ENCODE data around the gene RNF44.

DNA sequence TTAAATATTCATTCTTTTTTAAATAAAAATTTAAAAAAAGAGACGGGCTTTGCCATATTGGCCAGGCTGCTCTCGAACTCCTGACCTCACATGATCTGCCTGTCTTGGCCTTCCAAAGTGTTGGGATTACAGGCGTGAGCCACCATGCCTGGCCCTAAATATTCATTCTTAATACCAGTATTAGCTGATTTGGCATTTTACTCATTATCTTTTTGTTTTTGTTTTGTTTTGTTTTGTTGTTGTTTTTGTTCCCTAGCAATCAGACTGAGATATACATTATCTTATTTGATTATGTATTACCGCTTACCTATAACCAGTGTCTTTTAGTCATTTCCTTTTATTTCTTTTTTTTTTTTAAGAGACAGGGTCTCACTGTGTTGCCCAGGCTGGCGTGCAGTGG lies 37.9 kb downstream of the RNF44 start:
- TF ChIP-seq CTCF (IDR thresholded peaks at IDR 0.05; ENCODE audit: poor library complexity), result no peak
- TF ChIP-seq EZH2 (IDR thresholded peaks at IDR 0.05; ENCODE audit: borderline replicate concordance), result no peak

Measured in hepatocyte (in vitro differentiated cells).